BJ (cell line): ENCODE data around the gene KRT82. TPM values are rescaled to one million over a fixed set of nuclear protein-coding genes. Genes with fewer than 3 reads are reported as not detected.

Source experiments
- CTCF ChIA-PET: fragments of 350-600 bp; formaldehyde crosslinking; extraction: SDS; loops from one replicate; lab custom pipeline; 2021; ENCODE audit warnings: antibody characterized with exemption, inconsistent platforms; lab: Yijun Ruan, JAX
- POLR2A ChIA-PET: fragments of 300-600 bp; sonication (Branson Sonifier 250); formaldehyde crosslinking; extraction: SDS; loops from one replicate; lab custom pipeline; 2021; ENCODE audit warnings: antibody characterized with exemption; lab: Charles Lee
- DNase-seq: peaks from one replicate; pipeline ENCODE4 v3.0.0-alpha.2; 2011; ENCODE audit warnings: low read depth
- H3K27me3 ChIP-seq: 2 replicates; pipeline ENCODE4 v1.6.0; 2011; ENCODE audit warnings: low read length; ENCODE audit not compliant: control insufficient read depth, insufficient read depth
- H3K36me3 ChIP-seq: 2 replicates; pipeline ENCODE4 v1.5.1; 2011; ENCODE audit warnings: low read length; ENCODE audit not compliant: control insufficient read depth, insufficient read depth
- H3K4me3 ChIP-seq: 2 replicates; pipeline ENCODE4 v1.5.1; 2011; ENCODE audit warnings: low read depth, mild to moderate bottlenecking, control low read depth, low read length
- polyA plus RNA-seq: library from polyadenylated mRNA; depleted of rRNA; stranded (reverse); fragments of >200 nt; gene quantifications from 2 replicates; pipeline ENCODE4 v1.2.3, GENCODE V29; 2011
- TF ChIP-seq, protein P1 (sequence below): IDR thresholded peaks from 2 replicates; pipeline ENCODE4 v1.5.1; 2011; ENCODE audit warnings: low read depth, mild to moderate bottlenecking, control low read depth, inconsistent platforms, low read length, moderate library complexity; ENCODE audit not compliant: insufficient read depth

Gene KRT82
- polyA plus RNA-seq, 1 experiment, result not detected

DNA sequence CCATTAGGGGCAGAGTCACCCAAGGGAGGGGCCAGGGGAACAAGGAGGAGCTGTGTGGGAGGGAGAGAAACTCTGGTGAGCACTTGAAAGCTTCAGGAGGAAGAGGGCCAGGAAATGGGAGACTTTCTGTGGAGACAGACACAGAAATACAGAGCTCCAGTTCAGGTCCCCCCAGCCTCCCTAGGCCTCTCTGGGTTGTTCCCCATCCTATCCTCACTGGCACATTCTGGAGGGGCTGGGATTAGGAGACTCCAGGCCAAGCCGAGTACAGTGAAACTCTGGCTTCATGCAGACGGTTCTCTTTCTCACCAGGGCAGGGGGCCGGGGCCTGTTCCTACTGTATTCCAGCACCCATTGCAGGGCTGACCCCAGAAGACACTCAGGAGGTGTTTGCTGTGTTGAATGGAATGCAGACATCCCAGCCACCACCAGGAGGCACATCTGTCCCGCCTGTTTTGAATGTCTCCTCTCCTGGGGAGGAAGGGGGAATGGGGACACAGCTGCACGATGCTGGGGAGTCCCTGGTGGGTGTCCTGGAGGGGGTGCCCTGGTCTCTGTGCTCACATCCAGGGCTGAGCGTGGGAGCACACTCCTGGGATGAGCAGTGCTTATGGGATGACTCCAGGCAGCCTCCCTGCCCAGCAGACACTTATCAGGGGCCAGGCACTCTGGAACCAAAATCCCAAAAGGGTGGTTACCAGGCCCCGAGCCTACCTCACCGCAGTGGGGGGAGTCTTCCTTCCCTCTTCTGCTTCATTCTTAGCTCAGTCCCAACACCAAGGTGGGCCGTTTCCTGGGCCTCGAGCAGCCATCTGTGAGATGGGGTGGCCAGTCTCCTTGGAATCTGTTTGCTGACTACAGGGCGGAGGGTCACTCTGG lies 15.2 kb downstream of the KRT82 start:
- Histone ChIP-seq H3K27me3 (peaks cover 9% of the 10 kb centered on the region; the same call in 1 of the 2 replicates), H3K36me3 (no peaks in the 10 kb centered on the region), H3K4me3 (no peak overlapping the region)
- POLR2A ChIA-PET, result no interaction called here
- TF ChIP-seq, protein P1, sequence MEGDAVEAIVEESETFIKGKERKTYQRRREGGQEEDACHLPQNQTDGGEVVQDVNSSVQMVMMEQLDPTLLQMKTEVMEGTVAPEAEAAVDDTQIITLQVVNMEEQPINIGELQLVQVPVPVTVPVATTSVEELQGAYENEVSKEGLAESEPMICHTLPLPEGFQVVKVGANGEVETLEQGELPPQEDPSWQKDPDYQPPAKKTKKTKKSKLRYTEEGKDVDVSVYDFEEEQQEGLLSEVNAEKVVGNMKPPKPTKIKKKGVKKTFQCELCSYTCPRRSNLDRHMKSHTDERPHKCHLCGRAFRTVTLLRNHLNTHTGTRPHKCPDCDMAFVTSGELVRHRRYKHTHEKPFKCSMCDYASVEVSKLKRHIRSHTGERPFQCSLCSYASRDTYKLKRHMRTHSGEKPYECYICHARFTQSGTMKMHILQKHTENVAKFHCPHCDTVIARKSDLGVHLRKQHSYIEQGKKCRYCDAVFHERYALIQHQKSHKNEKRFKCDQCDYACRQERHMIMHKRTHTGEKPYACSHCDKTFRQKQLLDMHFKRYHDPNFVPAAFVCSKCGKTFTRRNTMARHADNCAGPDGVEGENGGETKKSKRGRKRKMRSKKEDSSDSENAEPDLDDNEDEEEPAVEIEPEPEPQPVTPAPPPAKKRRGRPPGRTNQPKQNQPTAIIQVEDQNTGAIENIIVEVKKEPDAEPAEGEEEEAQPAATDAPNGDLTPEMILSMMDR, result peak; percentile 76
- CTCF ChIA-PET, result interaction anchor here (0.6 to 2.2 kb wide), 23 partner anchors 9 to 590 kb away, joined by 3 to 21 read pairs (median 4); no protein-coding TSS in a partner anchor
- DNase-seq, result no peak

DNA sequence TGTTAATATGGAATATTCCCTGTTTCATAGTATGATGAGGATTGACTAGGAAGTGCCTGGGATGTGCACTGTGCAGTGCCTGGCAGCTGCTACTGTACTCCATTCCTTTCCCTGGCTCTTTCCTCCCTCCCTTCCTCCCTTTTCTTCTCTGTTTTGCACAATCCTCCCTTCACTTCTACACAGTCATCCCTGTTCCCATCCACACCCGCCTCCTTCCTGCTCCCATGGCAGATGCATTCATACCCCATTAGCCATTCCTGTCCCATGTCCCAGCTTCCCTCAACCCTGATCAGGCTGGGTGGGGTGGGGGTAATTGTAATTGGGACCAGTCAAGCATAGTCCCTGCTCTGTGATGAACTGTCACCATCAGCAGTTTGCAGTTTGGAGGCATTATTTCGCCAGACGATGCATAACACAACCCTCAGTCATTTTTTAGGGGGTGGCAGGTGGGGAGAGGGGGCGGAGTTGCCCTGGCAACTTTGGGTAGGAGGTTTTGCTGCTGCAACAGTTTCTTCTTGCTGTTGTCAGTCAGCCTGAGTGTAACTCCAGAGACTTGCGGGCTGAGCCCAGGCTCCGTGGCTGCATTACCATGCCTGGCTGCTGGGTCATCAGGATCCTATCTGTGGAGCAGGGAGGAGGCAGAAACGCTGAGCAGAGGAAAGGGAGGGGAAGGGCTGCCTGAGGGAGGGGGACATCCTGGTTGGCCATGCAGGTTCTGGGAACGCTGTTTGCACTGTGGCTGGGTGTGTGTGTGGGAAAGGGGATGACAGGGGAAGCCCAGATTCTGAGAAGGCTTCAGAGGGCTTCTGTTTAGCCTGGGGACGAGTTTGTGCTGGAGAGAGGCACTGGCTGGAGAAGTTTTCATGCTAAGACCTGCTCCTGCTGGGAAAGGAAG lies 16.6 kb downstream of the KRT82 start:
- TF ChIP-seq, protein P1, result no peak
- Histone ChIP-seq H3K36me3 (no peaks in the 10 kb centered on the region), H3K4me3 (no peak overlapping the region), H3K27me3 (peaks cover 14% of the 10 kb centered on the region)
- no peak for DNase-seq
- CTCF ChIA-PET, result interaction anchor here (0.9 to 1.9 kb wide), 3 partner anchors 193 to 478 kb away, joined by 3 to 5 read pairs (median 4); no protein-coding TSS in a partner anchor
- POLR2A ChIA-PET, result no interaction called here

DNA sequence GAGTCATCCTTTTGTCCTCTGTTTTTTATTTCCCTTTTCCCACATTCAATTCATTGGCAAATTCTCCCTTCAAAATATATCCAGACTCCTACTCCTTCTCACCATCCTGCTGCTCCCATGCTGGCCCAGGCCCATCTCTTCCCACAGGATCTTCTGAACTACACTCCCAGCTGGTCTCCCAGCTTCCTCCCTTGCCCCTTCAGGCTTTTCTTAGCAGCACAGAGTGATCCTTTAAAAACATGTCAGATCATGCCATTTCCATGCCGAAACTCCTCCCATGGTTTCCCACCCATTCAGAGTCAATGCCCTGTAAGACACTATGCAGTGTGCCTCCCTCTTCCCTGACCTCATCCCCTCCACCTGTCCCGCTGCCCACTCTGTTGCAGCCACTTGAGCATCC lies 18.3 kb downstream of the KRT82 start:
- TF ChIP-seq, protein P1, result no peak
- POLR2A ChIA-PET, result no interaction called here
- no peak overlapping the region for H3K4me3 ChIP-seq
- no peaks in the 10 kb centered on the region for H3K36me3 ChIP-seq
- no peak for DNase-seq
- CTCF ChIA-PET, result interaction anchor here (1.0 to 1.9 kb wide), 3 partner anchors 14 to 482 kb away, joined by 3 to 5 read pairs (median 4); no protein-coding TSS in a partner anchor
- H3K27me3 ChIP-seq, result peaks cover 14% of the 10 kb centered on the region

DNA sequence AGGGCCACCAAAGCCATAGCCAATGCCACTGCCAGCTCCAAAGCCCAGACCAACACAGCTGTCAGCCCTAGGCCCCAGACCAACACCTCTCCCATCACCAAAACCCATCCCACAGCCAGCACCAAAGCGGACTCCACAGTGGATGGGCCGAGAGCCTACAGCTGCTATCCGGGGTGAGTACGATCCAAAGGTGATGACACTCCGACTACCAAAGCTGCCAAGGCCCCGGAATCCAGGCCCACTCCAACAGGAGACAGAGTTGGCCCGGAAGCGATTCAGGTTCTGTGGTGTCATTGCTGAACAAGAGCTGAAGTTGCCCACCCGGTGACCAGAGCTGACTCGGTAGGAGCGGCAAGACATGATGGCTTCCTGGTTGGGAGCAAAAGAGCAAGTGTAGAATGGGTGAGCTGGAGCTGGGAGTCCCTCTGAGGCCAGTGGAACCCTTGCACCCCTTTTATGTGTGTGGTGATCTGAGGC lies 20.9 kb downstream of the KRT82 start, which contains the start of gene KRT84:
Gene KRT84, minus strand, starts transcription at position 427 of the 477 bp plus-strand sequence. Its CDS starts 67 bp downstream, at position 360.
- no peak within 1 kb of the TSS for H3K4me3 ChIP-seq
- H3K27me3 ChIP-seq, result peaks cover 16% of the 10 kb centered on the region
- POLR2A ChIA-PET, result no interaction called here
- TF ChIP-seq, protein P1, result no peak
- H3K36me3 ChIP-seq, result no peaks in the 10 kb centered on the region
- no peak for DNase-seq
- CTCF ChIA-PET, result interaction anchor here (1.0 to 3.9 kb wide), 7 partner anchors 11 to 499 kb away, joined by 3 to 23 read pairs (median 6); no protein-coding TSS in a partner anchor
